HepG2 (cell line): Measurements from ENCODE around the gene NINL. TPM values are rescaled to one million over a fixed set of nuclear protein-coding genes. Genes with fewer than 3 reads are reported as not detected.
A peak's percentile ranks its signal among the peaks of the same experiment; 100 is the strongest.

Experiments used
- CBX5 ChIP-seq: sonication (generic); formaldehyde crosslinking; IDR thresholded peaks from 2 replicates; pipeline ENCODE4 v1.4.0; 2020; ENCODE audit warnings: missing genetic modification reagents, borderline replicate concordance
- CENPBD1 ChIP-seq: sonication (generic); formaldehyde crosslinking; IDR thresholded peaks from 2 replicates; pipeline ENCODE4 v1.8.0; 2022; ENCODE audit warnings: missing genetic modification reagents, low read depth, mild to moderate bottlenecking, borderline replicate concordance
- ELF1 ChIP-seq: sonication (generic); formaldehyde crosslinking; IDR thresholded peaks from 2 replicates; pipeline ENCODE4 v1.4.0; 2020; ENCODE audit warnings: missing genetic modification reagents
- FOXO4 ChIP-seq: sonication (generic); formaldehyde crosslinking; conservative IDR thresholded peaks from 2 replicates; pipeline ENCODE4 v1.8.1; 2023; ENCODE audit warnings: missing genetic modification reagents
- HMGA1 ChIP-seq: sonication (generic); formaldehyde crosslinking; conservative IDR thresholded peaks from 2 replicates; pipeline ENCODE4 v1.4.0; 2020; ENCODE audit warnings: missing genetic modification reagents
- KDM3A ChIP-seq: IDR thresholded peaks from 2 replicates; pipeline ENCODE4 v1.6.1; 2018; ENCODE audit warnings: low read depth, missing compliant biosample characterization
- MEF2D ChIP-seq: sonication (generic); formaldehyde crosslinking; IDR thresholded peaks from 2 replicates; pipeline ENCODE4 v1.5.1; 2020; ENCODE audit warnings: mild to moderate bottlenecking, missing genetic modification reagents
- MYPOP ChIP-seq: sonication (generic); formaldehyde crosslinking; IDR thresholded peaks from 2 replicates; pipeline ENCODE4 v1.8.1; 2023; ENCODE audit warnings: mild to moderate bottlenecking, moderate library complexity, missing genetic modification reagents
- PCBP2 ChIP-seq: fragments of 200-400 bp; formaldehyde crosslinking; optimal IDR thresholded peaks from 2 replicates; pipeline ENCODE3; 2018; ENCODE audit warnings: low read length, low read depth; ENCODE audit not compliant: poor library complexity, severe bottlenecking
- SRSF4 ChIP-seq: fragments of 200-400 bp; formaldehyde crosslinking; IDR thresholded peaks from one replicate; pipeline ENCODE4 v1.6.1; 2018; ENCODE audit warnings: mild to moderate bottlenecking, low read depth, low read length, moderate library complexity; ENCODE audit not compliant: poor library complexity, severe bottlenecking
- TERF1 ChIP-seq: sonication (generic); formaldehyde crosslinking; IDR thresholded peaks from 2 replicates; pipeline ENCODE4 v1.8.0; 2022; ENCODE audit warnings: mild to moderate bottlenecking, missing genetic modification reagents, moderate library complexity
- THYN1 ChIP-seq: sonication (generic); formaldehyde crosslinking; IDR thresholded peaks from 2 replicates; pipeline ENCODE4 v1.8.1; 2023; ENCODE audit warnings: low read depth, mild to moderate bottlenecking, moderate library complexity, missing genetic modification reagents, borderline replicate concordance
- ZBTB10 ChIP-seq: sonication (generic); formaldehyde crosslinking; IDR thresholded peaks from 2 replicates; pipeline ENCODE4 v1.4.0; 2020; ENCODE audit warnings: missing genetic modification reagents, borderline replicate concordance
- ZNF354B ChIP-seq: sonication (generic); formaldehyde crosslinking; IDR thresholded peaks from 2 replicates; pipeline ENCODE4 v1.8.0; 2022; ENCODE audit warnings: mild to moderate bottlenecking, missing genetic modification reagents
- ZNF713 ChIP-seq: sonication (generic); formaldehyde crosslinking; IDR thresholded peaks from 2 replicates; pipeline ENCODE4 v1.4.0; 2020; ENCODE audit warnings: mild to moderate bottlenecking, missing genetic modification reagents
- ZNF773 ChIP-seq: sonication (generic); formaldehyde crosslinking; IDR thresholded peaks from 2 replicates; pipeline ENCODE4 v1.4.0; 2020; ENCODE audit warnings: missing genetic modification reagents, borderline replicate concordance
- ZNF891 ChIP-seq: sonication (generic); formaldehyde crosslinking; IDR thresholded peaks from 2 replicates; pipeline ENCODE4 v1.5.0; 2020; ENCODE audit warnings: mild to moderate bottlenecking, missing genetic modification reagents
- polyA plus RNA-seq, 8 experiments: library from polyadenylated mRNA; depleted of rRNA in 3 of 8; stranded (reverse) in 7 of 8; unstranded in 1 of 8; fragments of >200 nt; fragmentation: Illumina TruSeq in 4 of 8; extraction: Trizol in 4 of 8; gene quantifications; 2 replicates each; pipeline versions ENCODE4 v1.2.1 to v1.2.3, GENCODE V29; 2011 to 2016; ENCODE audit warnings: low read depth in 4 of 8, missing spikeins in 1 of 8, mixed read lengths in 1 of 8; ENCODE audit not compliant: insufficient read depth in 1 of 8
- total RNA-seq, 5 experiments: library from RNA; depleted of rRNA; stranded (reverse); fragments of >200 nt; fragmentation: Illumina TruSeq; extraction: Trizol; gene quantifications; 2 replicates each; pipeline ENCODE4 v1.2.3, GENCODE V29; 2016; ENCODE audit warnings: low read depth in 1 of 5

The NINL gene
- total and polyA plus RNA-seq, 2 of the 13 experiments (the other 11 are each of a cell fraction or from before 2014, with no cell fraction given): 32.3 to 34.3 TPM

GRCh38 chr20:25623736-25624499 lies 38.6 kb upstream of the NINL start, which contains the start of gene NANP (continued):
- TF ChIP-seq ZBTB10 (CRISPR knock-in tag): peak; percentile 89; the same call in 1 of the 2 replicates
- TF ChIP-seq ZNF891 (CRISPR knock-in tag): peak; percentile 99
- peak; percentile 58; the same call in 1 of the 2 replicates for TF ChIP-seq ZNF354B (CRISPR knock-in tag)
- TF ChIP-seq MYPOP (CRISPR knock-in tag): peak; percentile 94
- peak; percentile 97; the same call in 1 of the 2 replicates for TF ChIP-seq KDM3A
- peak; percentile 50; the same call in 1 of the 2 replicates for TF ChIP-seq ELF1
- TF ChIP-seq ZNF773 (CRISPR knock-in tag): peak; percentile 94
- 0 out of 2 replicates have a peak, but pooled peaks have one; percentile 20 for TF ChIP-seq CENPBD1
- TF ChIP-seq CBX5: peak; percentile 76; the same call in 1 of the 2 replicates
- no peak for TF ChIP-seq THYN1 (CRISPR knock-in tag)
- TF ChIP-seq PCBP2: no peak
- TF ChIP-seq FOXO4 (CRISPR knock-in tag): no peak
- no peak for TF ChIP-seq HMGA1
- TF ChIP-seq MEF2D: peak; percentile 90
- TF ChIP-seq SRSF4: peak; percentile 97
- peak; percentile 99 for TF ChIP-seq TERF1 (CRISPR knock-in tag)
- TF ChIP-seq ZNF713: peak; percentile 96
